K562 (cell line): ENCODE results near the gene GPR157. TPM values are rescaled to one million over a fixed set of nuclear protein-coding genes. Genes with fewer than 3 reads are reported as not detected.

ENCODE experiments used
- ATAC-seq: fragments of 200-7000 bp; cut with Tn5 transposase; 3 replicates; pipeline ENCODE4 v1.9.1; 2020; ENCODE audit warnings: moderate library complexity
- BruUV-seq: library from RNA; stranded (reverse); fragments of 400-500 nt; replicated peaks from 2 replicates; lab custom pipeline; 2021; lab: Mats Ljungman, UMichigan
- CTCF ChIA-PET: fragments of 300-600 bp; formaldehyde crosslinking; extraction: SDS; loops from one replicate; lab custom pipeline; 2021; ENCODE audit warnings: low intra/inter-chr PET ratio; lab: Yijun Ruan, JAX
- POLR2A ChIA-PET: fragments of 300-600, 350-650 bp; sonication (Branson Sonifier 250); formaldehyde crosslinking; extraction: SDS; loops from one replicate; lab custom pipeline; 2021; ENCODE audit warnings: antibody characterized with exemption, inconsistent platforms; lab: Yijun Ruan, JAX
- DNase-seq, 4 experiments: peaks; one replicate each; pipeline versions ENCODE4 v3.0.0 to v3.0.0-alpha.2; 2011 to 2018; ENCODE audit warnings: low spot score in 3 of 4, mixed read lengths in 3 of 4; ENCODE audit errors: extremely low read depth in 1 of 4
- FAIRE-seq: peaks from 2 replicates; lab custom pipeline; 2011; peaks lifted over from hg19 to GRCh38; lab: Jason Lieb, UNC
- H2AFZ ChIP-seq: 2 replicates; pipeline ENCODE4 v1.6.0; 2011; ENCODE audit warnings: low read depth, low read length, control low read depth, inconsistent platforms
- H3K27ac ChIP-seq: fragments of 200-600 bp; 3 replicates; pipeline ENCODE4 v1.8.0; 2011; ENCODE audit warnings: low read depth, mild to moderate bottlenecking, control low read depth, inconsistent platforms, low read length, moderate library complexity, mixed read lengths; ENCODE audit errors: extremely low read depth
- H3K27me3 ChIP-seq, 2 experiments: fragments of 300-600 bp in 1 of 2; 2 replicates in 1 of 2; 3 replicates in 1 of 2; pipeline versions ENCODE4 v1.6.0 to v1.8.0; 2011; ENCODE audit warnings: inconsistent platforms in 2 of 2, low read length in 2 of 2, mild to moderate bottlenecking in 1 of 2, mixed read lengths in 1 of 2, moderate library complexity in 1 of 2; ENCODE audit not compliant: control insufficient read depth in 2 of 2, insufficient read depth in 2 of 2
- H3K36me3 ChIP-seq: fragments of 300-600 bp; 3 replicates; pipeline ENCODE4 v1.8.0; 2011; ENCODE audit warnings: mild to moderate bottlenecking, low read length, inconsistent platforms; ENCODE audit not compliant: control insufficient read depth, insufficient read depth
- H3K4me1 ChIP-seq, 2 experiments: fragments of 200-600 bp in 1 of 2; replicated peaks in 1 of 2; 2 replicates in 1 of 2; 3 replicates in 1 of 2; pipeline versions ENCODE4 v1.5.1 to v1.8.0; 2011; ENCODE audit warnings: inconsistent platforms in 2 of 2, low read length in 2 of 2, mild to moderate bottlenecking in 1 of 2, mixed read lengths in 1 of 2, moderate library complexity in 1 of 2; ENCODE audit not compliant: control insufficient read depth in 2 of 2, insufficient read depth in 2 of 2
- H3K4me2 ChIP-seq: 2 replicates; pipeline ENCODE4 v1.6.1; 2011; ENCODE audit warnings: low read length, control low read depth, inconsistent platforms, mixed read lengths; ENCODE audit not compliant: insufficient read depth
- H3K4me3 ChIP-seq: fragments of 200-600 bp; sonication (generic), shearing (Covaris generic); 2 replicates; pipeline ENCODE4 v1.5.1; 2016; ENCODE audit warnings: control low read depth, inconsistent platforms
- H3K79me2 ChIP-seq: fragments of 200-600 bp; 3 replicates; pipeline ENCODE4 v1.8.0; 2011; ENCODE audit warnings: low read length, inconsistent platforms; ENCODE audit not compliant: control insufficient read depth, insufficient read depth
- H3K9ac ChIP-seq, 2 experiments: 2 replicates each; pipeline versions ENCODE4 v1.6.0 to v1.6.1; 2011; ENCODE audit warnings: low read depth in 2 of 2, low read length in 2 of 2, control low read depth in 1 of 2, inconsistent platforms in 1 of 2, mild to moderate bottlenecking in 1 of 2, mixed read lengths in 1 of 2; ENCODE audit not compliant: insufficient read depth in 1 of 2
- H3K9me1 ChIP-seq: one replicate; pipeline ENCODE4 v1.6.0; 2011; ENCODE audit warnings: inconsistent platforms, mild to moderate bottlenecking, low read length, moderate library complexity; ENCODE audit not compliant: control insufficient read depth, insufficient read depth
- H3K9me3 ChIP-seq: replicated peaks from 2 replicates; pipeline ENCODE4 v1.5.1; 2011; ENCODE audit warnings: low read depth, low read length, inconsistent platforms; ENCODE audit not compliant: control insufficient read depth, insufficient read depth
- H4K20me1 ChIP-seq: replicated peaks from 2 replicates; pipeline ENCODE4 v1.6.1; 2011; ENCODE audit warnings: low read length, inconsistent platforms, mixed read lengths; ENCODE audit not compliant: control insufficient read depth, insufficient read depth
- CEBPB ChIP-seq: fragments of 450-650 bp; IDR thresholded peaks from 2 replicates; pipeline ENCODE4 v1.6.1; 2016; ENCODE audit warnings: missing genetic modification characterization, missing compliant biosample characterization
- GATAD2B ChIP-seq: fragments of 450-650 bp; IDR thresholded peaks from 2 replicates; pipeline ENCODE4 v1.6.1; 2017; ENCODE audit warnings: mild to moderate bottlenecking, borderline replicate concordance
- HEY1 ChIP-seq: fragments of 250-450 bp; sonication (Bioruptor Pico); IDR thresholded peaks from 2 replicates; pipeline ENCODE4 v1.5.0; 2020; ENCODE audit warnings: mild to moderate bottlenecking, moderate library complexity, borderline replicate concordance
- KLF6 ChIP-seq: fragments of 250-450 bp; sonication (Bioruptor Pico); IDR thresholded peaks from 2 replicates; pipeline ENCODE4 v1.4.0; 2020; ENCODE audit warnings: mild to moderate bottlenecking, moderate library complexity, borderline replicate concordance
- MCM3 ChIP-seq: fragments of 450-650 bp; IDR thresholded peaks from 2 replicates; pipeline ENCODE4 v1.6.1; 2016
- MCM5 ChIP-seq: fragments of 450-650 bp; IDR thresholded peaks from 2 replicates; pipeline ENCODE4 v1.6.1; 2016; ENCODE audit warnings: low read depth
- MLX ChIP-seq, 2 experiments: fragments of 450-650 bp in 1 of 2; sonication (generic) in 1 of 2; formaldehyde crosslinking; conservative IDR thresholded peaks; 2 replicates each; pipeline versions ENCODE4 v1.4.0 to v1.8.1; 2020 to 2022; ENCODE audit warnings: mild to moderate bottlenecking in 1 of 2, missing genetic modification reagents in 1 of 2
- NFATC3 ChIP-seq: fragments of 450-650 bp; IDR thresholded peaks from 2 replicates; pipeline ENCODE4 v1.6.1; 2017; ENCODE audit warnings: mild to moderate bottlenecking
- NR3C1 ChIP-seq: sonication (generic); formaldehyde crosslinking; IDR thresholded peaks from 2 replicates; pipeline ENCODE4 v1.8.1; 2022; ENCODE audit warnings: missing genetic modification reagents
- SMC3 ChIP-seq: conservative IDR thresholded peaks from 2 replicates; pipeline ENCODE4 v1.6.1; 2011; ENCODE audit warnings: low read depth, low read length, improper control_type of control experiment; ENCODE audit not compliant: insufficient read depth
- ZBTB17 ChIP-seq: fragments of 450-650 bp; formaldehyde crosslinking; IDR thresholded peaks from 2 replicates; pipeline ENCODE4 v1.4.0; 2020; ENCODE audit warnings: mild to moderate bottlenecking
- ZBTB5 ChIP-seq: fragments of 450-650 bp; IDR thresholded peaks from 2 replicates; pipeline ENCODE4 v1.6.1; 2017; ENCODE audit warnings: antibody characterized with exemption
- ZNF253 ChIP-seq: fragments of 250-450 bp; sonication (Bioruptor Pico); conservative IDR thresholded peaks from 2 replicates; pipeline ENCODE4 v1.6.1; 2021; ENCODE audit warnings: mild to moderate bottlenecking
- ZNF507 ChIP-seq: conservative IDR thresholded peaks from 2 replicates; pipeline ENCODE4 v1.6.1; 2017; ENCODE audit warnings: missing genetic modification characterization, missing compliant biosample characterization
- ZNF717 ChIP-seq: fragments of 250-450 bp; sonication (Bioruptor Pico); IDR thresholded peaks from 2 replicates; pipeline ENCODE4 v1.5.0; 2021
- WGBS: fragments of 100-300 bp; shearing (Covaris generic); methylation state at CpG from one replicate; pipeline ENCODE4 v1.1.6; 2016; ENCODE audit warnings: low coverage, mixed read lengths; ENCODE audit not compliant: insufficient coverage; ENCODE audit errors: missing lambda C conversion rate; 5-methylcytosine and 5-hydroxymethylcytosine counted together
- in situ Hi-C: fragments of 300-500 bp; cut with MboI; formaldehyde crosslinking; loops from 4 replicates; pipeline ENCODE4 v1.15.0; 2018; ENCODE audit warnings: inconsistent platforms, mixed read lengths
- intact Hi-C: fragments of 100-400 bp; cut with micrococcal nuclease; formaldehyde crosslinking; loops from 2 replicates; pipeline ENCODE4 v1.14.2; 2022
- polyA plus RNA-seq, 8 experiments: library from polyadenylated mRNA; depleted of rRNA in 4 of 8; stranded (reverse) in 5 of 8; unstranded in 3 of 8; fragments of >200 nt; fragmentation: Nextera tagmentation in 2 of 8; fragmentation: Illumina TruSeq in 1 of 8; extraction: Ambion mirVana in 2 of 8; extraction: Trizol in 1 of 8; gene quantifications; 2 replicates each; pipeline versions ENCODE4 v1.2.1 to v1.2.3, GENCODE V29; 2011 to 2014; ENCODE audit warnings: inconsistent platforms in 1 of 8, missing spikeins in 1 of 8
- total RNA-seq, 7 experiments: library from RNA; depleted of rRNA in 6 of 7; stranded (reverse); fragments of >200 nt in 6 of 7; fragmentation: Illumina TruSeq in 2 of 7; extraction: Trizol in 2 of 7; gene quantifications; 2 replicates each; pipeline versions ENCODE4 v1.2.1 to v1.2.3, GENCODE V29; 2011 to 2021; ENCODE audit warnings: low replicate concordance in 1 of 7
- TF ChIP-seq, protein P1 (sequence below): fragments of 250-450 bp; sonication (Bioruptor Pico); IDR thresholded peaks from 2 replicates; pipeline ENCODE4 v1.4.0; 2020; ENCODE audit warnings: mild to moderate bottlenecking

The GPR157 gene
- total and polyA plus RNA-seq, 9 of the 15 experiments (the other 6 are each of a cell fraction or from before 2014, with no cell fraction given): 0.01 to 0.18 (median 0.04) TPM; not detected in 4

DNA sequence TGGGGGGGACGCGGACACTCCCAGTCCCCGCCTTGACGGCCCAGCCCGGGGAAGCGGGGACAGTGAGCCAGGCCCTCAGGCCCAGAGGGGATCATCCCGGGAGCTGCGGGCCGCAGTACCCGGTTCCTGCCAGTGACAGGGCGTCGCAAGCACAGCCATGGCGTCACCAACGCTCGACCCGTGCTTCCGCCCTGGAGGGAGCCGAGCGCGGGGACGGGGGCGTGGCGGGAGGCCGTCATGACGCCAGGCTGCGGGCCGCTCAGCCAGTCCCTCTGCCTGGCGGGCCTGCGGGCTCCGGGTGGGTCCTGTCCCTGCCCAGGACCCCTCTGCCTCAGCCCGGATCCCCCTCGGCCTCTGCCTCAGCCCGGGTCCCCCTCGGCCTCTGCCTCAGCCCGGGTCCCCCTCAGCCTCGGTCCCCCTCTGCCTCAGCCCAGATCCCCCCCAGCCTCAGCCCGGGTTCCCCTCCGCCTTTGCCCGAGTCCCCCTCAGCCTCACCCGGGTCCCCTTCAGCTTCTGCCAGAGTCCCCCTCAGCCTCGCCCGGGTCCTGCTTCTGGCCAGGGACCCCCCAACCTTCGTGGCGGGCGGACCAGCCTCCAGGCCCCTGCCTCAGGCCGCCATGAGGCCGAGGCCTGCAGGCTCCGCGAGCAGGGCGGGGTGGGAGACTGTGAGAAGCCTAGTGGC lies 57.2 kb downstream of the GPR157 start (continued):
- TF ChIP-seq ZBTB5 (no peak), ZBTB17 (0 out of 2 replicates have a peak, but pooled peaks have one; percentile 19), KLF6 (CRISPR knock-in tag) (no peak)

GRCh38 chr1:9070486-9070885 lies 58.4 kb downstream of the GPR157 start:
- Histone ChIP-seq H3K9ac (no peak overlapping the region), H4K20me1 (no peaks in the 10 kb centered on the region), H3K27ac (no peak overlapping the region), H3K27me3 (peaks cover 24 to 61% of the 10 kb centered on the region in 2 experiments), H3K9me1 (no peaks in the 10 kb centered on the region), H3K4me3 (no peak overlapping the region), H3K36me3 (no peaks in the 10 kb centered on the region), H3K9me3 (no peaks in the 10 kb centered on the region), H3K4me2 (no peak overlapping the region), H2AFZ (no peak overlapping the region), H3K4me1 (peaks cover 0 to 14% of the 10 kb centered on the region in 2 experiments; a peak in 4 of 5 replicates), H3K79me2 (no peaks in the 10 kb centered on the region)
- no TSS peak for BruUV-seq
- TF ChIP-seq GATAD2B (no peak), MCM5 (no peak), ZNF507 (tag) (no peak), HEY1 (CRISPR knock-in tag) (no peak), NR3C1 (CRISPR knock-in tag) (no peak), CEBPB (no peak), MCM3 (no peak), ZNF253 (no peak), SMC3 (no peak), MLX (CRISPR knock-in tag; conservative IDR thresholded peaks at IDR 0.05) (no peak), ZNF717 (CRISPR knock-in tag) (no peak), NFATC3 (no peak)
- TF ChIP-seq, protein P1, sequence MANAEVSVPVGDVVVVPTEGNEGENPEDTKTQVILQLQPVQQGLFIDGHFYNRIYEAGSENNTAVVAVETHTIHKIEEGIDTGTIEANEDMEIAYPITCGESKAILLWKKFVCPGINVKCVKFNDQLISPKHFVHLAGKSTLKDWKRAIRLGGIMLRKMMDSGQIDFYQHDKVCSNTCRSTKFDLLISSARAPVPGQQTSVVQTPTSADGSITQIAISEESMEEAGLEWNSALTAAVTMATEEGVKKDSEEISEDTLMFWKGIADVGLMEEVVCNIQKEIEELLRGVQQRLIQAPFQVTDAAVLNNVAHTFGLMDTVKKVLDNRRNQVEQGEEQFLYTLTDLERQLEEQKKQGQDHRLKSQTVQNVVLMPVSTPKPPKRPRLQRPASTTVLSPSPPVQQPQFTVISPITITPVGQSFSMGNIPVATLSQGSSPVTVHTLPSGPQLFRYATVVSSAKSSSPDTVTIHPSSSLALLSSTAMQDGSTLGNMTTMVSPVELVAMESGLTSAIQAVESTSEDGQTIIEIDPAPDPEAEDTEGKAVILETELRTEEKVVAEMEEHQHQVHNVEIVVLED (CRISPR knock-in tag): no peak
- ChIA-PET POLR2A (no interaction called here), CTCF (no interaction called here)
- FAIRE-seq (no peak), ATAC-seq (no peak), DNase-seq (no peak)
- intact Hi-C loops: no loop called here
- in situ Hi-C loops: no loop called here
- 6% methylated on average over 7 of the region's 7 CpGs for WGBS
